ENCODE results near the gene CDK5RAP3.
A peak's percentile ranks its signal among the peaks of the same experiment; 100 is the strongest.
"Not testable (repeated sequence)": the region's sequence is repeated elsewhere in the genome, so short reads cannot be mapped to it uniquely, and the experiment has no call there.

Gene CDK5RAP3, protein sequence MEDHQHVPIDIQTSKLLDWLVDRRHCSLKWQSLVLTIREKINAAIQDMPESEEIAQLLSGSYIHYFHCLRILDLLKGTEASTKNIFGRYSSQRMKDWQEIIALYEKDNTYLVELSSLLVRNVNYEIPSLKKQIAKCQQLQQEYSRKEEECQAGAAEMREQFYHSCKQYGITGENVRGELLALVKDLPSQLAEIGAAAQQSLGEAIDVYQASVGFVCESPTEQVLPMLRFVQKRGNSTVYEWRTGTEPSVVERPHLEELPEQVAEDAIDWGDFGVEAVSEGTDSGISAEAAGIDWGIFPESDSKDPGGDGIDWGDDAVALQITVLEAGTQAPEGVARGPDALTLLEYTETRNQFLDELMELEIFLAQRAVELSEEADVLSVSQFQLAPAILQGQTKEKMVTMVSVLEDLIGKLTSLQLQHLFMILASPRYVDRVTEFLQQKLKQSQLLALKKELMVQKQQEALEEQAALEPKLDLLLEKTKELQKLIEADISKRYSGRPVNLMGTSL

DNA sequence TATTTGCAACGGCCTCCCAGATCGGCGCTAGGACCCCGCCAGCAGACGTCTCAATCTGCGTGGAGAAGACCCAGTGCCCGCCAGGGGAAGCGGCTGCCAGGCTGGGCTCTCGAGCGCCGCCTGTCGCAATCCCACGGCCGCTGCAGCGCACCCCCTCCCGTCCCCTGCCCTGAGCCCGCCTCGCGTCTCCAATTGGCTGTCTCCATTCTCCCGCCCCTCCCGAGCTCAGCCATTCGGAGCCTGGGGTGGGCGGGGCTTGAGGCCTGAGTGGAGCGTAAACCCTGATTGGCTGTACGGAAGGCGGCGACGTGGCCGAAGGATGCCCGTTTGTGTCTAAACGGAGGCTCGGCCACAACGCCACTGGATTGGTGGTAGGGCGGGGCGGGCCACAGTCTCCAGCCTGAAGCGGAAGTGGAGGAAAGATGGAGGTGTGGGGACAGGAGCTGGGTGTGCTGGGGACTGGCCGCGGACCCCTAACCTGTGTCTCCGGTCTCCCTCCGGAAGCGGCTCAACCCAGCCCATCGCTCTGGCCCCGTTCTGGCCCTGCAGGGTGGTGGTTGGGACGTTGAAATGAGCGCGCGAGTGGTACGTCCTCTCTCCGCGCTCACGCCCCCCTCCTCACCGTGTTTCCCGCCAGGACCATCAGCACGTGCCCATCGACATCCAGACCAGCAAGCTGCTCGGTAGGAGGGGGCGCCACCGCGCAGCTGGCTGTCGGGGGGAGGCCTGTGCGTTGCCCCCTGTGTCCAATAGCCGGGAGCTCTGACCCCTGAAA lies at the start of gene CDK5RAP3:
TSS of gene CDK5RAP3 (plus strand) at position 389 of the 775 bp plus-strand sequence. CDS start at position 423, 34 bp downstream.
- peak; percentile 99 for DNase-seq

DNA sequence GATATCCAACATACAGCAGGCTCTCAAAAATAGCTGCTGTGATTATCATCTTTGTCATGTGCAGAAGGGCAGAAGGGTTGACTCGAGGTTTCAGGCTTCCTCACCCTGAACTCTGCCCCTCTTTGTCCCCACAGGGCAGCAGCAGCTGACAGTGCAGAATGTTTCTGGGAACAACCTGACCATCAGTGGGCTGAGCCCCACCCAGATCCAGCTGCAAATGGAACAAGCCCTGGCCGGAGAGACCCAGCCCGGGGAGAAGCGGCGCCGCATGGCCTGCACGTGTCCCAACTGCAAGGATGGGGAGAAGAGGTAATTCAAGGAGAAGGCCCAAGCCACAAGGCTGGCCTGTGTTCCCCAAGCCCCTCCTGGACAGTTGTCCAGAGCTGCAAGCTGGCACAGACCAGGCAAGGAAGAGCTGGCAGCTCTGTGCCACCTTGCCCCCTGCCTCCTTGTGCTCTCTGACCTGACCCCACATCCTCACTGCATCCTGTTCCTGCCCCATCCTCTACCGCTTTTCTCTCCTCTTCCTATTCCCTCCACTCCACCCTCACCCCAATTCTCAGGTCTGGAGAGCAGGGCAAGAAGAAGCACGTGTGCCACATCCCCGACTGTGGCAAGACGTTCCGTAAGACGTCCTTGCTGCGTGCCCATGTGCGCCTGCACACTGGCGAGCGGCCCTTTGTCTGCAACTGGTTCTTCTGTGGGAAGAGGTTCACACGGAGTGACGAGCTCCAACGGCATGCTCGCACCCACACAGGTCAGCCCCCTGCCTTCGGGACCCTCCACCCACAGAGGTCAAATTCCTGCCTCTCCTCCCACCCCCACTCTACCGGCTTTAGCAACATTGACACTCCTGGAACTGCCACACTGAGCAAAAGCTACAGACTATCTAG lies 45.9 kb upstream of the CDK5RAP3 start:
- no peak for DNase-seq

DNA sequence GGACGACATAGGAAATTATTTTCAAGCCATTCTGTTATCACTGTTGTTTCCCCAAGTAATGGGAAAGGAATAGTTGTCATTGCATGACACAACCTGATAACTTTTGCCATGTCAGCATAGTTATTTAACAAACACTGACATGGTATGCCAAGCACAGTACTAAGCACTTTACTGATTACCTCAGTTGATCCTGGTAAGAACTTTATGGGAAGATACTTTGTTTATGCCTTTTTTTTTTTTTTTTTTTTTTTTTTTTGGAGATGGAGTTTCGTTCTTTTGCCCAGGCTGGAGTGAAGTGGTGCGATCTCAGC lies 45.3 kb upstream of the CDK5RAP3 start:
- no peak for DNase-seq

DNA sequence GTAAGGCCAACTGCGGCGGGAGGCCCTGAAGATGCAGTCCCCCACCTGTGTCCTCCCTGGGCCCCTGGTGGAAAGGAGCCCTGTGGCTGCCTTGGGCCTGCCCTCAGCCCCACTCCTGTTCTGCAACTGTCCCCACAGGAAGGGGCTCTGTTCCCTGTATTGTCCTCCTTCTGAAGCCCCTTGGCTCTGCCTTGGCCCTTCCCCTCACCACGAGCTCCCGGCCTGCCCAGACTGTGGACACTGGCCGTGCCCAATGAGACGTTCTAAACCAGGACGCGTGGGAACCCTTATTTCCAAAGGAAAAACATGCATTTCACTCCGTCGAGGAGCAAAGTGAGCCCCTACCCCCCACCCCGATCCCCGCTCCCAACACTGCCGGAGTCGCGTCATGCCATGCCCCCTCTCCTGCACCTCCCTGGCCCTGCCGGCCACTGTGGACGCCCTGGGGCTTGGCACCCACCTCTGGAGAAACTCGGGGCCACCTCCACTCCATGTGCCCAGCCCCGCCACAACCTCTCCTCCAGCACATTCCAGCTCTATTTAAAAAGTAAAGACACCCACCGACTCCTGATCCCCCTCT lies 43.0 kb upstream of the CDK5RAP3 start:
- no peak for DNase-seq

DNA sequence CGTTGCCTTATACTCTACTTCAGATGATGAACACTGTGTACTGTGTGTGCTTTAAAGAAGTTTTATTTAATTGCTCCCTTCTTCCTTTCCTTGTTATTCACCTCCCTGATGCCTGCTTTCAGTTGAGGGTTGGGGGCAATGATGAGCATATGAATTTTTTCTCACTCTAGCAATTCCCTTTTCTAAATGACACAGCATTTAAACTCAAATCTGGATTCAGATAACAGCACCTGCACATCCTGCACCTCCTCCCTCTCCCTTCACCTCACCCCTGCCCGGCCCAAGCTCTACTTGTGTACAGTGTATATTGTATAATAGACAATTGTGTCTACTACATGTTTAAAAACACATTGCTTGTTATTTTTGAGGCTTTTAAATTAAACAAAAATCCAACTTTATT lies 42.5 kb upstream of the CDK5RAP3 start:
- DNase-seq, result no peak

DNA sequence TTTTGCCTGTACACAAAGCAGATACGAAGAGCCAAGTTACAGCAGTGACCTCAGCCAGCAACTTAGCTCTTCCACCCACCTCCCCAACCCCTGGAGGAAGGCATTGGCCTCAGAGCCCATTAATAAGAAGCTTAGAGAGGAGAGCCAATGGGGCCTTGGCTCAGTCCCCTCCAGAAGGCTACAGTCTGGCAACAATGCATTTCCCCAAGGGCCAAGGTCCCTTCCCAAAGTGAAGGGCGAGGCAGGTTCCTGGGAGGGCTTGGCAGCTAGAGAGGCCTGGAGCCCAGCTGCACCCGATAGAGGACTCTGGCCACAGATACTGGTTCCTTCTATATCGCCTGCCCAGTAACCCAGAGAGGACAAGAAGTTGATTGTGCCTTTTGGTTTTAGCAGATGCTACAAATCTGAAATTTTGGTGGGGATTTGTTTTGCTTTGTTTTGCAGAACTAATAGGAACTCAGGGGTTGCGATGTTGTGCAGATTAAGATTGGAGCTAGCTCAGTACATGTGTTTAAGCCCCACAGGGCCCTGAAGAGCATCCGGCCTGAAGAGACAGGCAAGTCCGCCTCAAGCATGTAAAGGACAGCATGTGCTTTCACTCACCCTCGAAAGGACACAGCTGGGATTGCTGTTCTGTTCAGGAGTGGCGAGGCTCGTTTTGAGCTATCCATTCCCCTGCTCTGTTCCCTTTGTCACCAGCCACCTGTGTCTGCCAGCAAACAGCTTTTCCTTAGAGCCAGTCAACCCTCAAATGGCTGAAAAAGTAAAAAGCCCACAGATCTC lies 41.5 kb upstream of the CDK5RAP3 start:
- DNase-seq, result no peak

DNA sequence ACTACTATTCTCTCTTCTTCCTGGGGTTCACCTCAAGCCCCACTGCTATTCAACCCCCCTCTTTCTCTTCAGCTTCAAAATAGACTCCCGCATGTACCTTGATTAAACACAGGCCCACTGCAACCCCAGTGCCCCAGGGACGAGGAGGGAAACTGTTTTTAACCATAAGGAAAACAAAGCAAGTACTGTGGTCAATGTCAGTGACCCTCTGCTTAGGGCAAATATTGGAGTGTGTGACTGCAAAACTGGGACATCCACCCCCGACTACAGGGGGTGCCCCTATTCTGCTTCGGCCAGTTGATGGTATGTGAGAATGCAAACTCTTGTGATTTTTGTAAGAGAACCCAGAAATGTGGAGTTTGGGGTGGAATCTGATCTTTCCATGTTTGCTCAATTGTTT lies 39.1 kb upstream of the CDK5RAP3 start:
- DNase-seq, result no peak

DNA sequence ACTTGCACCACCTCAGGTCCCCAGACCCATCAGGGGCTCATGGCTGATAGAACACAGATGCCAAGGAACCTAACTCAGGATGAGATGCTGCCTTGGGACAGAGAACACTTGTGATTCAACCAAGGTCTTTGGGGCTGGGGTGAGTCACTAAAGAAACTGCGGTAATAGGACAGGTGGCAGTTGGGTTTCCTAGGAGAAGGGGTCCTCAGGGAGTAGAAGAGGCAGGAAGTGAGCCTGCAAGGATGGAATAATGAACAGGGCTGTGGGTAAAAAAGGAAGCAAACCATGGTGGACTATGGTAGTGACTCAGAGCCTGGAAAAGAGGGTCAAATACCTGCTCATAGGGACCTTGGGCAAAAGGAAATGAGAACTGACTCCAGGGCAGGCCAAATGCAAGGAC lies 36.1 kb upstream of the CDK5RAP3 start:
- no peak for DNase-seq

DNA sequence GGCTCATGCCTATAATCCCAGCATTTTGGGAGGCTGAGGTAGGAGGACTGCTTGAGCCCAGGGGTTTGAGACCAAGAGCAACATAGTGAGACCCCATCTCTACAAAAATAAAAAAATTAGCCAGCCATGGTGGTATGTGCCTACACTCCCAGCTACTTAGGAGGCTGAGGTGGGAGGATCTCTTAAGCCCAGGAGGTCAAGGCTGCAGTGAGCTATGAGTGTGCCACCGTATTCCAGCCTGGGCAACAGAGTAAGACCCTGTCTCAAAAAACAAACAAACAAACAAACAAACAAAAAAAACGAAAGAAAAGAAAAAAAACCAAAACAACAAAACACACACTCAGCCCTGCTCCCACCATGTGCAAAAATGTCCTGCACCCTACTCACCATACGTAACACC lies 35.4 kb upstream of the CDK5RAP3 start:
- not testable (repeated sequence) for DNase-seq

DNA sequence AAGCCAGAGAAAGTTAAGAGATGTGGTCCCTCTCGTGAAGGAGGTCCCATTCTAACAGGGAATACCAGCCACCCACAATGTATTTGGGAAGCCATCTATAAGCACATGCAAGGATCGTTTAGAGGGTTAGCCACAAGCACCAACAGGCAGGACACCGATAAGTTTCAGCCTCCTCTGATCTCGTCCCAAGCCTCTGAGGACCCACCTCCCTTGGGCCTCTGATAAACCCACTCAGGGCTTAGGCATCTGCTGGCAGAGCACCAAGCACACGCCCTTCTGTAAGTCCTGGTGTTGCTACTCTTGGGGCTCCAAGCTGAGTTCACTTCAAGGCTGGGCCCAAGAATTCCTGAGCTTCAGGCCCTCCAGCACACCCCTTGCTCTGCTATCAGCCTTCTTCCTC lies 35.0 kb upstream of the CDK5RAP3 start:
- DNase-seq, result no peak

DNA sequence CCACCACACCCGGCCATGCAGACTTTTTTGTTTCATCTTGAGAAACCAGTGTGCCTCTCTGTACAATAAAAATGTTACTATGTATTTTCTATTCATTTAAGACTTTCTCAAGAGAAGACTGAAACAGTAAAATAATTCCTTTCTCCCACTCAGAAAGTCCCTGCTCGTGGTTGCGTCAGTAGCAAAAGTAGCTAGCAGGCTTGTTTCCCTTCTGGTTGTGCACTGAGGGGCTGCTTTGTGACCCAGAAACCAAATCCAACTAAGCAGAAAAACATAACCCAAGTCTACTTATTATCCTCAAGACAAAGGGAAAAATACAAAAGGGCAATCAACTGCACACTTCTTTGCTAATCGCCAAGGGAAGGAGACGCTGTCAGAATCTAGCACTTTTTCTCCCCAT lies 33.0 kb upstream of the CDK5RAP3 start:
- DNase-seq, result no peak

DNA sequence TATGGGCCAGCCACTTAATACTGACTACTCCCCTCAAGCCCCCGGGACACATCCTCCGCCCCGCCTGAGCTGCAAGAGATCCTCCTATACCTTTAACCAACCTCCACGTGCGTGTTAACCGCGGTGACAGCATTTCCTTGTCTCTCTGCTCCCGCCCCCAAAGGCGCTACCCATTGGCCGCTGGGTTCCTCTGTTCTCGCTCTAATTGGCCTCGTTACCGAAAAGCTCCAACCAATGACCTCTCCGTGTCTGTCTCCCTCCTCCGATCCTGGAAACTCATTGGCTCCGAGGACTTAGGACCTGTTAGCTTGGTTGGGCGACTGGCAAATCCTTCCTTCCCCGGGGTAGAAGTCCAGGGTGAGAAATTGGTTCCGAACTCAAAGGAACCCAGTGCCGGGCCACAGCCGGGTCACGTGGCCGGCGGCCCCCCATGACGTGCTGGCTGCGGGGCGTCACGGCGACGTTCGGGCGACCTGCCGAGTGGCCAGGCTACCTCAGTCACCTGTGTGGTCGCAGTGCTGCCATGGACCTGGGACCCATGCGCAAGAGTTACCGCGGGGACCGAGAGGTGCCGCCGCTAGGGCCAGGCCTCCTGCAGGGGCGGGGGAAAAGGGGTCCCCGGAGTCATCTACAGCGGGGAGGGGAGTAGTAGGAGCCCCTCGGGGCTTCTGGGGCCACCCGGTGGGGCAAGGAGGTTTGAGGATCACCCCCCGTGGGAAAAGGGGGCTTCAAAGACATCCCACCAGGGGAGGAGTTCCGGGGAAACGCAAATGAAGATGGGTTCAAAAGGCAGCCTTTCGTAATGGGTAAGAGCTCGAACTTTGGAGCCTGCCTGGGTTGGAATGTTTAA lies 29.4 kb upstream of the CDK5RAP3 start, which contains the start of gene PNPO:
TSS of gene PNPO (plus strand) at position 326 of the 850 bp plus-strand sequence. CDS start at position 431, 105 bp downstream.
- peak; percentile 98 for DNase-seq

DNA sequence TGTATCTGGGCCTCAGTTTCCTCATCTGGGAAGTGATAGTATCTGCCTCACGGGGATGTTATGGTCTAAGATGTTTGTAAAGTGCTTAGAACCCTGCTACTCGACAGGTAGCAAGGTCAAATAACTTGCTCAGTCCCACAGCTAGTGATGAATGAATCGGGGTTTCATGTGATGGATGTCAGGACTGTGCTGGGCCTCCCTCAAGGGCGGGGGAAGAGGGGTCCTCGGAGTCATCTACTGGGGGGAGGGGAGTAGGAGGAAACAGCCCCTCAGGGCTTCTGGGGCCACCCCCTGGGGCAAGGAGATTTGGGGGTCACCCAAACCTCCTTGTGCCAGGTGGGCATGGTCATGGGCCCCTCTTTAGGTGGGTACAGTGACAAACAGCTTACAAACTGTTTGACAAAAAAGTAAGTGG lies 28.8 kb upstream of the CDK5RAP3 start:
- no peak for DNase-seq

DNA sequence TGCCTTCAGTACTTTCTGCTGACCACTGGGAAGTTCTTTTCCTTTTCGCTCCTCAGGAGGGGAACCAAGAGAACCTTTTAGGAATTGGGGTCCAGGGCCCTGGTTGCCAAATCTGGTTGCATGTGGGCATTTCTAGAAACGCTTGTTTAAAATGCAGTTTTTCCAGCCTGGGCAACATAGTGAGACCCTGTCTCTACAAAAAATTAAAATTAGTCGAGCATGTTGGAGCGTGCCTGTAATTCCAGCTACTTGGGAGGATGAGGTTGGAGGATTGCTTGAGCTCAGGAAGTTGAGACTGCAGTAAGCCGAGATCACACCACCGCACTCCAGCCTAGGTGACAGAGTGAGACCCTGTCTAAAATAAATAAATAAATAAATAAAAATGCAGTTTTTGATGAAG lies 28.3 kb upstream of the CDK5RAP3 start:
- no peak for DNase-seq

DNA sequence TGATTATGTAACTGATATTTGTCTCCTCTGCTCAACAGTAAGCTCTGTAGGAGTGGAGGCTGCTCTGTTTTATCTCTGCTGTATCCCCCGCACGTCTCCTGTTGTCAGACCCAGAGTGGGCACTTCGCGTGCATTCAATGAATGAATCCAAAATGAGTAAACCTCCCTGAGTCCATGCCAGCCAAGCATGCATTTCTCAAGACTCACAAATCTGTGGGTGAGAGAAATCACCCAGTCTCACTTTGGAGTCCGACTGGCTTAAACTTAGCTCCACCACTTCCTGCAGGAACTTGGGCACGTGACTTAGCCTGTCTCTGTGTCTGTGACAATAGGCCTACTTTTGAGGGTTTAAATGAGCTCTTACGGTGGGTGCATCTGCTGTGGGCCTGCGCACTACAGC lies 25.8 kb upstream of the CDK5RAP3 start:
- DNase-seq, result no peak

DNA sequence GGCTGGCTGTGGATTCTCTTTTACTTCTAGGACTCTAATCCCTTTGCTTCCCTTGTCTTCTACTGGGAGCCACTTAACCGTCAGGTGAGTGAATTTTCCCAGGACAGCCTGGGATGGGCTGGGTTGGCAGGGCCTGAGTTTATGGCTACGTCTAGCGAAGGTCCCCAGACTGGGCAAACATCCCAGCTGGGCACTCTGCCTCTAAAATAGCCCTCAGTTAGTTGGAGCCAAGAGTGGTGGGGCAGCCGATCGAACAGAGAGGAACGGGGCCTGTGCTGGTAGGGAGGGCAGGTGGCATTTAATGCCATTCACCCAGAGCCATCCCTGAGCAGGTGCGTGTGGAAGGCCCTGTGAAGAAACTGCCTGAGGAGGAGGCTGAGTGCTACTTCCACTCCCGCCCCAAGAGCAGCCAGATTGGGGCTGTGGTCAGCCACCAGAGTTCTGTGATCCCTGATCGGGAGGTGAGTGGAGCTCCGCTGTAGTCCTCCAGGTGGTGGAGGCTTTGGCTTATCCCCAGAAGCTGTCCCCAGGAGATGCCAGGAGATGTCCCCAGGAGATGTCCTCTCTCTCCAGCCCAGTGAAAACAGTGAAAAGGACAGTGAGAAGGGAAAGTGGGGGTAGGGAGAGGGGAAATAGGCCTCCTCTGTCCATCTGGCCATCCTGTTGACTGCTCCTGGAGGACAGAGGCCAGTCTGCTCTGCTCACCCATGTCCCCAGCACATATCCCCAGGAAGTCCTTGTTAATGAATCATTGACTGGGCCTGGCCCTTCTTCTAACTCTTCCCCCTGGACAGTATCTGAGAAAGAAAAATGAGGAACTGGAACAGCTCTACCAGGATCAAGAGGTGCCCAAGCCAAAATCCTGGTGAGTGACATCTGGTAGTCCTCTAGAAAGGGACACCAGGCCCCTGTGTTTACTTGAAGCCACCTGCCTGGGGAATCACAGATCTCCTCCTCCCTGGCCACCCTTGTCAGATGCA lies 25.1 kb upstream of the CDK5RAP3 start:
- DNase-seq, result no peak

DNA sequence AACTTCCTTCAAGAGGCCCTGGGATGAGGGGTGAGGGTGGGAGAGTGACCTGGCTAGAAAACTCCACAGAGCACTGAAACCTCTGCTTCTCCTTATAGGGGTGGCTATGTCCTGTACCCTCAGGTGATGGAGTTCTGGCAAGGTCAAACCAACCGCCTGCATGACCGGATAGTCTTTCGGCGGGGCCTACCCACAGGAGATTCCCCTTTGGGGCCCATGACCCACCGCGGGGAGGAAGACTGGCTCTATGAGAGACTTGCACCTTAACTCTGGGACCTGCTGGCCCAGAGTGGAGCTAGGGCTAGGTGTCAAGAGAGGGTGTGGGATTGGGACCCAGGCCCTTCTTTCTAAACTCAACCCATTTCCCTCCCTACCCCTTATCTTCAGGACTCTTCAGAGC lies 24.4 kb upstream of the CDK5RAP3 start:
- no peak for DNase-seq

DNA sequence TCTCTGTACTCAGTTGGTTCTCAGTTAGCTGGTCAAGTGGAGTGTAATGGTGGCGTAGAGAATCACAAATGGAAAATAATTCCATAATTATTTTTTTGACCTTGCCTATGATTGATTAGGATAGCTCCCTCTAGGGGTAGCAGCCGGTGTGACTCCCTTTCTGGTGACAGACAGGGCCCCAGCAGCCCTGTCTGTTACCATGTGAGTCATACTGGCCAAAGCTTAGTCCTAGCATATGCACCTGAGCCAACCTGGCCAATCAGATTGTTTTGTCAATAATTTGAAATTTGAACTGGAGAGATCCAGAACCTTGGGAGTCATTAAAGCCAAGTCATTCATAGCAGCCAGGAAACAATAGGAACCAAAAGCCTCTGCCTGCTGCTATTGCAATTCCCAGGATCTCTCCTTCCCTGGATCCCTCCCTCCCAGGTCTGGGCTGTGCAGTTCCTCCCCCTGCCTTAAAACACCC lies 23.9 kb upstream of the CDK5RAP3 start:
- DNase-seq, result peak; percentile 21

DNA sequence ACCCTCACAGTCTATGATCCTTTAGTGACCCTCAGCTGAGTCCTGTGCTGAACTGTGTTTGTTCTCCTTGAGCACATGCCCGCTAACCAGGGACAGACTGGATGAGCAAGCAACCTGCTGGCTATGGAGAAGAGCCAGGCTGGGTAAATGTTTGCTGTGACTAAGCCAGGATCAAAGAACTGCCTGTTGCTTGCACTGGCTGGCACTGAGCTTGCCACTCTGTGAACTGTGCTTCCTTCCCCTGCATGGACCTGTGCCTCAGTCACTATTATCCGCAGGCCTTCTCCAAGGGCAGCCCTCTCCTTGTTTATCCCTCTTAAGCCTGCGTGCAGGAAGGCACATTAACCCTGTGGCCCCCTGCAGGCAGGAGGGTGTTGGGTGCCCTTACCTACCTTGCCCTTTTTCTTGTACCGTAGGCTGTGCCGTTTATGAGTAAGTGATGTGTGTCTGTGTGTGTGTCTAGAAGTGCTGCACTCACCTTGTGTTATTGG lies 22.2 kb upstream of the CDK5RAP3 start:
- no peak for DNase-seq

Measured in NCI-H1092 treated with DMSO at 0.1 percent for 48 hours (cell line).